Testis (tissue), 3 donors: ENCODE data around the gene MEG3. TPM values are rescaled to one million over a fixed set of nuclear protein-coding genes. Genes with fewer than 3 reads are reported as not detected.

Experiments used
- DNase-seq: peaks from one replicate; pipeline ENCODE4 v3.0.0-alpha.2; 2019
- H3K27ac ChIP-seq, 2 donors: fragments of 200-600 bp; sonication (generic); one replicate each; pipeline ENCODE4 v1.5.1; 2019
- H3K27me3 ChIP-seq: fragments of 200-600 bp; sonication (generic); one replicate; pipeline ENCODE4 v1.5.1; 2019
- H3K36me3 ChIP-seq: fragments of 200-600 bp; sonication (generic); one replicate; pipeline ENCODE4 v1.5.1; 2017; ENCODE audit warnings: low read depth; ENCODE audit errors: missing control alignments
- H3K4me1 ChIP-seq: fragments of 200-600 bp; sonication (generic); one replicate; pipeline ENCODE4 v1.5.1; 2019
- H3K4me3 ChIP-seq, 2 donors: fragments of 200-600 bp; sonication (generic); one replicate each; pipeline ENCODE4 v1.5.1; 2017 to 2019
- H3K9me3 ChIP-seq: fragments of 200-600 bp; sonication (generic); one replicate; pipeline ENCODE4 v1.5.1; 2017
- POLR2A ChIP-seq: fragments of 450-650 bp; IDR thresholded peaks from one replicate; pipeline ENCODE4 v1.6.1; 2017; ENCODE audit warnings: antibody characterized with exemption, mild to moderate bottlenecking, moderate library complexity
- WGBS, 2 donors: methylation state at CpG; one replicate each; pipeline ENCODE4 v1.1.5; 2018; 5-methylcytosine and 5-hydroxymethylcytosine counted together
- intact Hi-C: fragments of 100-400 bp; cut with DNase I; formaldehyde crosslinking; loops from one replicate; pipeline ENCODE4 v1.15.1; 2023; ENCODE audit warnings: low total_unique reads
- polyA plus RNA-seq: library from polyadenylated mRNA; stranded (reverse); fragments of 350-450 nt; fragmentation: Illumina TruSeq; extraction: RNeasy Lipid Tissue Mini Kit (QIAGEN cat#74804); gene quantifications from one replicate; pipeline ENCODE4 v1.2.3, GENCODE V29; 2014; ENCODE audit warnings: low read depth, low replicate concordance; ENCODE audit not compliant: insufficient read depth
- total RNA-seq, 2 donors: library from RNA; depleted of rRNA; stranded (reverse); fragments of >200 nt; gene quantifications; one replicate each; pipeline ENCODE4 v1.2.3, GENCODE V29; 2016
- TF ChIP-seq, protein P1 (sequence below), 3 experiments: fragments of 450-650 bp in 2 of 3; fragments of 200-600 bp in 1 of 3; sonication (generic) in 1 of 3; IDR thresholded peaks; one replicate each; pipeline ENCODE4 v1.5.1; 2016 to 2019; ENCODE audit warnings: antibody characterized with exemption in 3 of 3, mild to moderate bottlenecking in 2 of 3, moderate library complexity in 1 of 3

Gene MEG3
- total and polyA plus RNA-seq, 3 donors from 2014 or later: 107 to 324 (median 228) TPM

DNA sequence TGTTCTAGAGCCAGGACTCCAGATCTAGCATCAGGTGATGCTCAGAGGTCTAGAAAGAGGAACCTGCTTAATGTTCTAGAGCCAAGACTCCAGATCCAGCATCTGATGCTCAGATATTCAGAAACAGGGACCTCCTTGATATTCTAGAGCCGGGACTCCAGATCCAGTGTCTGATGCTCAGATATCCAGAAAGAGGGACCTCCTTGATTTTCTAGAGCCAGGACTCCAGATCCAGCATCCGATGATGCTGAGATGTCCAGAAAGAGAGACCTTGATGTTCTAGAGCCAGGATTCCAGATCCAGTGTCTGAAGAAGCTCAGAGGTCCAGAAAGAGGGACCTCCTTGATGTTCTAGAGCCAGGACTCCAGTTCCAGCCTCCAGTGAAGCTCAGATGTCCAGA, 36.9 kb downstream of the MEG3 start:
- 94 to 100% methylated on average over 2 of the region's 2 CpGs for WGBS, 2 donors
- Histone ChIP-seq H3K4me1 (no peaks in the 10 kb centered on the region), H3K27ac (no peak overlapping the region), H3K27me3 (no peaks in the 10 kb centered on the region), H3K36me3 (no peaks in the 10 kb centered on the region), H3K9me3 (no peaks in the 10 kb centered on the region), H3K4me3 (no peak overlapping the region)
- TF ChIP-seq POLR2A: no peak
- TF ChIP-seq, protein P1, sequence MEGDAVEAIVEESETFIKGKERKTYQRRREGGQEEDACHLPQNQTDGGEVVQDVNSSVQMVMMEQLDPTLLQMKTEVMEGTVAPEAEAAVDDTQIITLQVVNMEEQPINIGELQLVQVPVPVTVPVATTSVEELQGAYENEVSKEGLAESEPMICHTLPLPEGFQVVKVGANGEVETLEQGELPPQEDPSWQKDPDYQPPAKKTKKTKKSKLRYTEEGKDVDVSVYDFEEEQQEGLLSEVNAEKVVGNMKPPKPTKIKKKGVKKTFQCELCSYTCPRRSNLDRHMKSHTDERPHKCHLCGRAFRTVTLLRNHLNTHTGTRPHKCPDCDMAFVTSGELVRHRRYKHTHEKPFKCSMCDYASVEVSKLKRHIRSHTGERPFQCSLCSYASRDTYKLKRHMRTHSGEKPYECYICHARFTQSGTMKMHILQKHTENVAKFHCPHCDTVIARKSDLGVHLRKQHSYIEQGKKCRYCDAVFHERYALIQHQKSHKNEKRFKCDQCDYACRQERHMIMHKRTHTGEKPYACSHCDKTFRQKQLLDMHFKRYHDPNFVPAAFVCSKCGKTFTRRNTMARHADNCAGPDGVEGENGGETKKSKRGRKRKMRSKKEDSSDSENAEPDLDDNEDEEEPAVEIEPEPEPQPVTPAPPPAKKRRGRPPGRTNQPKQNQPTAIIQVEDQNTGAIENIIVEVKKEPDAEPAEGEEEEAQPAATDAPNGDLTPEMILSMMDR (IDR thresholded peaks at IDR 0.05): no peak
- intact Hi-C loops: no loop called here
- no peak for DNase-seq

DNA sequence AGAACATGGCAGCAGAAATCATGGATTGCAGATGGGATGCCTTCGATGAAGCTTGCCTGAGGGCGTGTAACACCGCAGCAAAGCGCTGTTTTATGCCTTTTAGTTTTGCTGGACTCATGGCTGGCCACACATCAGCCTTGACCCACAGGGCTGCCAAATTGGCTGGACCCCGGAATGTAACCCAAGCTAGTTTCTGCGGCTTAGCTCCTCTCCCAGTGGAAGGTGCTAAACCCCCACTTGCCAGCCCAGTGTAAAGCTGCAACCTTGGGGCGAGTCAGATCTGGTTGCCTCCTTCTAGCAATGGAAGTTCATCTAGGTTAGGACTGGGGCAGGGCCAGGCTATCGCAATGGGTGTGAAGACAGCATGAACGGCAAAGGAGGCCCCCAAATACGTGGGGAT, 38.3 kb downstream of the MEG3 start:
- DNase-seq: no peak
- Histone ChIP-seq H3K4me1 (no peaks in the 10 kb centered on the region), H3K4me3 (no peak overlapping the region), H3K9me3 (no peaks in the 10 kb centered on the region), H3K36me3 (no peaks in the 10 kb centered on the region), H3K27me3 (no peaks in the 10 kb centered on the region), H3K27ac (no peak overlapping the region)
- 82 to 88% methylated on average over 10 of the region's 10 CpGs for WGBS, 2 donors
- intact Hi-C loops: no loop called here
- TF ChIP-seq POLR2A: no peak
- TF ChIP-seq, protein P1 (IDR thresholded peaks at IDR 0.05): no peak

DNA sequence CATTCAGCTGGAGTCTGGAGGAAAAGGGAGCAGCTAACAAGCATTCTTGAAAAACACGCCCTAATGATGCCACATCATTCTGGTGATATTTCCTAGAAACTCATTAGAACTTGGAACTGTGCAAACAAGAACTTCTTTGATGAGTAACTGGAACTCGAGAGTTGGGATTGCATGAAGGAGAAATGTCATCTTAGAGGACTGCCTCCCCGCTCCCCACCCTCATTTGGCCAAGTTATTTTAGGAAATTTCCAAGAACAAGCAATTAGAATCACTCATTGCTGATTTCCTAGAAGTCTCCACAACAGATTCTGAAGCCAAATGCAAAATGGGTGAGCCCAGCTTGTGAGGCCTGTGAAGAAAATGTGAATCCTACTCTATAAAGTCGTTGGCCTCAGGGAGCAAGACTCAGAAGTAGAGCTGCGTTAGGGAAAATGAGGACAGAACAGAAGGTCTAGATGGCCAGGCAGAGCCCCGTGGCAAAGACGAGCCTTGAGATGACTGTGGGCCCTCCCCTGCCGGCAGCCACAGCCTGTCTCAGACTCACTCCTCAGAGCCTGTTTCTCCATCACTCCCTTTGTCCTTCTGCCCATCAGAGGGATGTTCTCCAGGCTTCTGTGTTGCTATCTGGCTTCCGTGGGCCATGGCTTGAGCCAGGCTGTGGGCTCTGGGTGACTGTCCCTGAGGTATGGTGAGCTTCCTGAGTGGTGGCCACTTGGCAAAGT, 39.2 kb downstream of the MEG3 start:
- no peak overlapping the region for H3K27ac ChIP-seq
- intact Hi-C loops: no loop called here
- DNase-seq: no peak
- no peak overlapping the region for H3K4me3 ChIP-seq
- H3K4me1 ChIP-seq: no peaks in the 10 kb centered on the region
- no peaks in the 10 kb centered on the region for H3K27me3 ChIP-seq
- no peak for TF ChIP-seq POLR2A
- TF ChIP-seq, protein P1 (IDR thresholded peaks at IDR 0.05): no peak
- no peaks in the 10 kb centered on the region for H3K9me3 ChIP-seq
- WGBS, 2 donors: 64 to 77% methylated on average over 8 to 9 of the region's 9 CpGs
- no peaks in the 10 kb centered on the region for H3K36me3 ChIP-seq

DNA sequence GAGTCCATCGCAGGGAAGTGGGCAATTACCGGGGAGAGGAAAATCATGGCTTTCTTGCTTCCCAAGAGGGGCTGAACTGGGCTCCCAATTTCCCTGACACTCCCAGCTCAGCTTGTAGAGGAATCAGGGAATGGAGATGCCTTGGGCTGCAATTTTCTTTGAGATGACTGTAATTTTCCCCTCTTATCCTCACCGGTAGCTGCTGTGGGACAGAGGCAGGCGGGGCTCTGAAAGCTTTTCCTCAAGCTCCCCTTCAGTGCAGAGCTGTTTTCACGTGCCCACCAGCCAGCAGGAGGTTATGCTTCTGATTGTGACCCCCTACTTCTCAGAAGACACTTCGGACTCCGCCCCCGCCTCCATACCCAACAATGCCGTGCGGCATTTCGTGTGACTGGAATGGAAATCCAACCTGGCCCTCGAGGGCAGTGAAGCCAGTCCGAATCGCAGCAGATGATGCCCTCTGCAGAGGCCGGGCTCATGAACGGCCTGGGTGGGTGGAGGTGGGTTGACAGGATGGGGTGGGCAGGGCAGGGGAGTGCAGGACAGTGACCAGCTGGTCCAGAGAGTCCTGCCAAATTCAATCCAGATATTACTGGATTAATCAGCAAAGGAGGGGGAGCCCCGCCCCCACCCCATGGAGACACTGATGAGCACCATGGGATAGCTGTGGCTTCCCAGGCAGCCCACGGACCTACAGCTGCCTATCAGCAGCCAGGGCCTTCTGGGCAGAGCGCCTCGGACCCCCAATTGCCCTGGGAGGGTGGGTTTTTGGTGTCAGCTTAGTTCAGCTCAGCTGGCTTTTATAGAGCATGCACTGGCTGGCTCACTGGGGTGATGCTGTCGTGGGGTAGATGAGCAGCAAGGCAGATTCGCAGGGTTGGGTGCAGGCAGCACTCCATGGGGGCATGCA, 40.0 kb downstream of the MEG3 start:
- TF ChIP-seq POLR2A: no peak
- TF ChIP-seq, protein P1 (IDR thresholded peaks at IDR 0.05): no peak
- WGBS, 2 donors: 89 to 91% methylated on average over 14 to 22 of the region's 22 CpGs
- H3K27me3 ChIP-seq: no peaks in the 10 kb centered on the region
- intact Hi-C loops: no loop called here
- H3K4me3 ChIP-seq: no peak overlapping the region
- H3K27ac ChIP-seq: no peak overlapping the region
- no peaks in the 10 kb centered on the region for H3K4me1 ChIP-seq
- DNase-seq: no peak
- no peaks in the 10 kb centered on the region for H3K36me3 ChIP-seq
- H3K9me3 ChIP-seq: no peaks in the 10 kb centered on the region
